ENCODE results near the gene CLEC16A. TPM values are rescaled to one million over a fixed set of nuclear protein-coding genes. Genes with fewer than 3 reads are reported as not detected.

CLEC16A gene
- total RNA-seq, 4 donors from 2014 or later: 7.6 to 65.6 (median 28.0) TPM

DNA sequence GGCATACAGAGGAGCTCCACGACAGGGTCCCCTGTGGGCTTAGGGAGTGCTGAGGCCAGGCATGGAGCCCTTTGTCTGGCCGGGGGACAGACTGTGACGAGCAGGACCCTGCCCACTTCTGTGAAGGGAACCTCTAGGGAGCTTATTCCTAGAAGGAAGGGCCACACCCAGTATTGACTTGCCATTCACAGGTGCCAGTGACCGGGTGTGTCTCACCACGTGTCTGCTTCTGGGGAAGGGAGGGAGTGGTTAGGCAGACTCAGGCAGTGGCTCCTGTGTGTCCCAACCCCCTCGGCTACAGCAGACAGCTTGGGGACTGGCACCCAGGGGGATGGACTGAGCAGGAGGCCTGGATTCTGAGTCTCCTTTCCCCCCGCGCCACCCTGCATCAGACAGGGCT, 254.5 kb downstream of the CLEC16A start:
- Histone ChIP-seq H3K9me3 (no peaks in the 10 kb centered on the region), H3K4me1 (no peaks in the 10 kb centered on the region), H3K27me3 (no peaks in the 10 kb centered on the region), H3K36me3 (no peaks in the 10 kb centered on the region), H3K27ac (no peak overlapping the region), H3K4me3 (no peak overlapping the region)
- intact Hi-C loops (cut with DNase I; ENCODE audit: low total_unique reads): no loop called here
- no peak for TF ChIP-seq POLR2A (IDR thresholded peaks at IDR 0.05)
- TF ChIP-seq, protein P1, sequence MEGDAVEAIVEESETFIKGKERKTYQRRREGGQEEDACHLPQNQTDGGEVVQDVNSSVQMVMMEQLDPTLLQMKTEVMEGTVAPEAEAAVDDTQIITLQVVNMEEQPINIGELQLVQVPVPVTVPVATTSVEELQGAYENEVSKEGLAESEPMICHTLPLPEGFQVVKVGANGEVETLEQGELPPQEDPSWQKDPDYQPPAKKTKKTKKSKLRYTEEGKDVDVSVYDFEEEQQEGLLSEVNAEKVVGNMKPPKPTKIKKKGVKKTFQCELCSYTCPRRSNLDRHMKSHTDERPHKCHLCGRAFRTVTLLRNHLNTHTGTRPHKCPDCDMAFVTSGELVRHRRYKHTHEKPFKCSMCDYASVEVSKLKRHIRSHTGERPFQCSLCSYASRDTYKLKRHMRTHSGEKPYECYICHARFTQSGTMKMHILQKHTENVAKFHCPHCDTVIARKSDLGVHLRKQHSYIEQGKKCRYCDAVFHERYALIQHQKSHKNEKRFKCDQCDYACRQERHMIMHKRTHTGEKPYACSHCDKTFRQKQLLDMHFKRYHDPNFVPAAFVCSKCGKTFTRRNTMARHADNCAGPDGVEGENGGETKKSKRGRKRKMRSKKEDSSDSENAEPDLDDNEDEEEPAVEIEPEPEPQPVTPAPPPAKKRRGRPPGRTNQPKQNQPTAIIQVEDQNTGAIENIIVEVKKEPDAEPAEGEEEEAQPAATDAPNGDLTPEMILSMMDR (IDR thresholded peaks at IDR 0.05): no peak
- DNase-seq: no peak

DNA sequence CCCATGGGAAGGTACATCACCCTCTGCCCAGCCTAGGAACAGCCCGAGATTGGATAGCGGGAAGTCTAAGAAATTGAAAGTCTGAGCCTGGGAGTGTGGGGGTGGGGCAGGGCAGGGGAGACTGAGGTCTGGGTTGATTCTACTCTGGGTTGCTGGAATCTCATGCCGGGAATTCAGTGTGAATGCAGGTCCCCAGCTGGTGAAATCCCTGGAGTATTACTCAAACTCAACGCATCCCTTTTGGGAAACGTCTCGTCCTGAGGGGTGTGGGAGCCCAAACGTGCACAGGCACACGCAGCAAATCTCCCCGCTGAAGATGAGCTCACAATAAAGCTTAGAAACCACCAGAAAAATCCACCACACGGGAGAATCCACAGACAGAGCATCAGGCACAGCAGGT, 256.2 kb downstream of the CLEC16A start:
- TF ChIP-seq POLR2A (IDR thresholded peaks at IDR 0.05): no peak
- TF ChIP-seq, protein P1 (IDR thresholded peaks at IDR 0.05): no peak

DNA sequence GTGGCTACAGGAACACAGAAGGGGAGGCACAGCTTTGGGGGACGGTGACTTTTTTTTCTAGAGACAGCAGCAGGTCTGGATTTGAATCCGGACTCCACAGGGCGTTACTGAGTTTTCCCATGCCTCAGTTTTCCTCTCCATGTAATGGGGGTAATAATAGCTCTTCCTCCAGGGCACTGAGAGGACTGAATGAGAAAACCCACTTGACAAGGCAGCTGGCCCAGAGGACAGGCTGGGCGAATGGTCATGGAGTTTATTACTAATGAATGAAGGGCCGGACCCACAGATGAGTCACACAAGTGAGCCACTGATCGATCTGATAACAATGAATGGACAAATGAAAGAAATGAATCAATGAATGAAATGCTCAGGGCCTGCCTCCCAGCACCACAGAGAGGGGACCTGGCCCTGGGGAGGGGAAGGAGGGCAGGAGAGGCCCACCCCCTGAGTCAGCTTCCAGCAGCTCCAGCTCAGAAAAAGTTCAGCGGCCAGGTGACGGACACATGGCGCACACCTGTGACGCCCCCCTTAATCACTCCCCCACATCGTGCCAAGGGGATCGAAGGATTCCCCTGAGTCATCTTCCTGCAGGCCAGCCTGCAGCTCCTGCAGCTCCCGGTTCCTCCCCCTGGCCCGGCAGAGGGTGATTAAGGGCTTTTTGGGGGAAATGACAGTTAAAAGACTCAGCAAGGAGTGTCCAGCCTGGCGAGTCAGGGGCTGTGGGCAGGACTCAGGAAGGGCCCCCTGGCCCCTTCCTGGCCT, 257.3 kb downstream of the CLEC16A start:
- Histone ChIP-seq H3K36me3 (no peaks in the 10 kb centered on the region), H3K27ac (no peak overlapping the region), H3K27me3 (no peaks in the 10 kb centered on the region), H3K4me1 (no peaks in the 10 kb centered on the region), H3K9me3 (no peaks in the 10 kb centered on the region), H3K4me3 (no peak overlapping the region)
- intact Hi-C loops (cut with DNase I; ENCODE audit: low total_unique reads): no loop called here
- no peak for DNase-seq
- TF ChIP-seq, protein P1 (IDR thresholded peaks at IDR 0.05): no peak
- no peak for TF ChIP-seq POLR2A (IDR thresholded peaks at IDR 0.05)

More for the DNA sequence above, 256.2 kb downstream of the CLEC16A start:
- intact Hi-C loops (cut with DNase I; ENCODE audit: low total_unique reads): no loop called here
- Histone ChIP-seq H3K4me1 (no peaks in the 10 kb centered on the region), H3K9me3 (no peaks in the 10 kb centered on the region), H3K4me3 (no peak overlapping the region), H3K27ac (no peak overlapping the region), H3K36me3 (no peaks in the 10 kb centered on the region), H3K27me3 (no peaks in the 10 kb centered on the region)
- no peak for DNase-seq

GRCh38 chr16:11202260-11203091, 258.1 kb downstream of the CLEC16A start:
- no peak for DNase-seq
- Histone ChIP-seq H3K4me1 (no peaks in the 10 kb centered on the region), H3K36me3 (no peaks in the 10 kb centered on the region), H3K4me3 (no peak overlapping the region), H3K9me3 (no peaks in the 10 kb centered on the region), H3K27ac (no peak overlapping the region), H3K27me3 (no peaks in the 10 kb centered on the region)
- TF ChIP-seq, protein P1 (IDR thresholded peaks at IDR 0.05): no peak
- TF ChIP-seq POLR2A (IDR thresholded peaks at IDR 0.05): no peak
- intact Hi-C loops (cut with DNase I; ENCODE audit: low total_unique reads): no loop called here

- TF ChIP-seq, protein P1 (IDR thresholded peaks at IDR 0.05): no peak
- DNase-seq: no peak
- Histone ChIP-seq H3K9me3 (no peaks in the 10 kb centered on the region), H3K27ac (no peak overlapping the region), H3K4me3 (no peak overlapping the region), H3K36me3 (no peaks in the 10 kb centered on the region), H3K4me1 (no peaks in the 10 kb centered on the region), H3K27me3 (no peaks in the 10 kb centered on the region)
- intact Hi-C loops (cut with DNase I; ENCODE audit: low total_unique reads): no loop called here
Measured at GRCh38 chr16:11203111-11203623, 258.8 kb downstream of the CLEC16A start.
